MCF 10A (cell line): Measurements from ENCODE around the gene ARHGEF2. TPM values are rescaled to one million over a fixed set of nuclear protein-coding genes. Genes with fewer than 3 reads are reported as not detected.
A peak's percentile ranks its signal among the peaks of the same experiment; 100 is the strongest.
"Not testable (repeated sequence)": the region's sequence is repeated elsewhere in the genome, so short reads cannot be mapped to it uniquely, and the experiment has no call there.

Experiments
- BruUV-seq: library from RNA; stranded (reverse); fragments of 400-500 nt; replicated peaks from 2 replicates; lab custom pipeline; 2021; lab: Mats Ljungman, UMichigan
- CTCF ChIA-PET: fragments of 300-600 bp; sonication (Branson Sonifier 250); formaldehyde crosslinking; extraction: SDS; loops from one replicate; lab custom pipeline; 2021; ENCODE audit warnings: antibody characterized with exemption, inconsistent platforms; lab: Yijun Ruan, JAX
- POLR2A ChIA-PET: fragments of 300-600, 350-650 bp; sonication (Branson Sonifier 250); formaldehyde crosslinking; extraction: SDS; loops from one replicate; lab custom pipeline; 2020; ENCODE audit warnings: antibody characterized with exemption, inconsistent platforms; lab: Yijun Ruan, JAX
- DNase-seq: peaks from one replicate; pipeline ENCODE4 v3.0.0-alpha.2; 2018; ENCODE audit not compliant: unreplicated experiment
- H3K27ac Mint-ChIP-seq: one replicate; pipeline ENCODE4 v1.8.0; 2022; ENCODE audit warnings: mild to moderate bottlenecking, low read depth, mixed read lengths; ENCODE audit not compliant: unreplicated experiment
- H3K27me3 Mint-ChIP-seq: one replicate; pipeline ENCODE4 v1.8.0; 2022; ENCODE audit warnings: mixed read lengths; ENCODE audit not compliant: insufficient read depth, unreplicated experiment
- H3K36me3 Mint-ChIP-seq: one replicate; pipeline ENCODE4 v1.8.0; 2022; ENCODE audit warnings: mild to moderate bottlenecking, moderate library complexity, mixed read lengths; ENCODE audit not compliant: insufficient read depth, unreplicated experiment
- H3K4me1 Mint-ChIP-seq: one replicate; pipeline ENCODE4 v1.8.0; 2022; ENCODE audit warnings: mixed read lengths; ENCODE audit not compliant: insufficient read depth, unreplicated experiment
- H3K4me3 Mint-ChIP-seq: one replicate; pipeline ENCODE4 v1.8.0; 2022; ENCODE audit warnings: mild to moderate bottlenecking, moderate library complexity, mixed read lengths; ENCODE audit not compliant: unreplicated experiment
- H3K9me3 Mint-ChIP-seq: one replicate; pipeline ENCODE4 v1.8.0; 2022; ENCODE audit warnings: mixed read lengths; ENCODE audit not compliant: unreplicated experiment
- intact Hi-C: fragments of 100-400 bp; cut with micrococcal nuclease; formaldehyde crosslinking; loops from 2 replicates; pipeline ENCODE4 v1.14.1; 2022
- total RNA-seq: library from RNA; stranded (reverse); gene quantifications from 2 replicates; pipeline ENCODE4 v1.2.3, GENCODE V29; 2022
- TF ChIP-seq, protein P1 (sequence below): fragments of 200-600 bp; IDR thresholded peaks from one replicate; pipeline ENCODE4 v1.8.0; 2022; ENCODE audit warnings: antibody characterized with exemption, mild to moderate bottlenecking; ENCODE audit not compliant: unreplicated experiment

ARHGEF2 gene
- total RNA-seq, 1 experiment from 2014 or later = 498 TPM

- no TSS peak for BruUV-seq
- no peaks in the 10 kb centered on the region for H3K9me3 Mint-ChIP-seq
- TF ChIP-seq, protein P1, sequence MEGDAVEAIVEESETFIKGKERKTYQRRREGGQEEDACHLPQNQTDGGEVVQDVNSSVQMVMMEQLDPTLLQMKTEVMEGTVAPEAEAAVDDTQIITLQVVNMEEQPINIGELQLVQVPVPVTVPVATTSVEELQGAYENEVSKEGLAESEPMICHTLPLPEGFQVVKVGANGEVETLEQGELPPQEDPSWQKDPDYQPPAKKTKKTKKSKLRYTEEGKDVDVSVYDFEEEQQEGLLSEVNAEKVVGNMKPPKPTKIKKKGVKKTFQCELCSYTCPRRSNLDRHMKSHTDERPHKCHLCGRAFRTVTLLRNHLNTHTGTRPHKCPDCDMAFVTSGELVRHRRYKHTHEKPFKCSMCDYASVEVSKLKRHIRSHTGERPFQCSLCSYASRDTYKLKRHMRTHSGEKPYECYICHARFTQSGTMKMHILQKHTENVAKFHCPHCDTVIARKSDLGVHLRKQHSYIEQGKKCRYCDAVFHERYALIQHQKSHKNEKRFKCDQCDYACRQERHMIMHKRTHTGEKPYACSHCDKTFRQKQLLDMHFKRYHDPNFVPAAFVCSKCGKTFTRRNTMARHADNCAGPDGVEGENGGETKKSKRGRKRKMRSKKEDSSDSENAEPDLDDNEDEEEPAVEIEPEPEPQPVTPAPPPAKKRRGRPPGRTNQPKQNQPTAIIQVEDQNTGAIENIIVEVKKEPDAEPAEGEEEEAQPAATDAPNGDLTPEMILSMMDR = no peak
- ChIA-PET CTCF (interaction anchor here (0.6 to 4.9 kb wide), 10 partner anchors 9 to 292 kb away, joined by 3 to 55 read pairs (median 4); partner anchors contain the start of gene ARHGEF2), POLR2A (interaction anchor here (0.7 to 6.8 kb wide), 33 partner anchors 9 to 963 kb away, joined by 3 to 294 read pairs (median 6); partner anchors contain the start of genes ARHGEF2, GON4L, LAMTOR2 and LMNA)
- H3K36me3 Mint-ChIP-seq = no peaks in the 10 kb centered on the region
- no peak overlapping the region for H3K4me3 Mint-ChIP-seq
- intact Hi-C loops = loop anchor here (1.0 kb wide), 1 partner anchor 50 kb away; no protein-coding TSS in a partner anchor
- DNase-seq = no peak
- no peak overlapping the region for H3K27ac Mint-ChIP-seq
- no peaks in the 10 kb centered on the region for H3K27me3 Mint-ChIP-seq
- H3K4me1 Mint-ChIP-seq = peaks cover 39% of the 10 kb centered on the region
These were observed 44.7 kb downstream of the ARHGEF2 start for GRCh38 chr1:155933591-155934096.

DNA sequence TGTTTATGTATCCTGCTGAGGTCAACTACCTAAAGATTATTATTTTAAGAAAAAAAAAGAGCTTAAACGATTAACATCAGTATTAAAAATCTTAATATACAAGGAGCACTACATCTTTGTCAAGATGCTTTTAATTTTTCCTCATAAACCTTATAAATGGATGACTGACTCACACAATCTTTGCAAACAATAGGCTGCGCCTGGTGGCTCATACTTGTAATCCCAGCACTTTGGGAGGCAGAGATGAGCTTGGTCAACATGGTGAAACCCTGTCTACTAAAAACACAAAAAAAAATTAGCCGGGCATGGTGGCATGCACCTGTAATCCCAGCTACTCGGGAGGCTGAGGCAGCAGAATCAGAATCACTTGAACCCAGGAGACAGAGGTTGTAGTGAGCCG, 45.9 kb downstream of the ARHGEF2 start:
- peak; percentile 50 for DNase-seq
- ChIA-PET POLR2A (interaction anchor here (0.6 to 6.8 kb wide), 24 partner anchors 8 to 659 kb away, joined by 3 to 294 read pairs (median 15); partner anchors contain the start of genes ARHGEF2, CLK2, GON4L and LAMTOR2), CTCF (interaction anchor here (0.6 to 4.9 kb wide), 12 partner anchors 9 to 188 kb away, joined by 3 to 55 read pairs (median 4); partner anchors contain the start of gene ARHGEF2)
- no peaks in the 10 kb centered on the region for H3K27me3 Mint-ChIP-seq
- no peak overlapping the region for H3K4me3 Mint-ChIP-seq
- no peaks in the 10 kb centered on the region for H3K9me3 Mint-ChIP-seq
- intact Hi-C loops = no loop called here
- BruUV-seq = no TSS peak
- no peaks in the 10 kb centered on the region for H3K36me3 Mint-ChIP-seq
- TF ChIP-seq, protein P1 = no peak
- peaks cover 39% of the 10 kb centered on the region for H3K4me1 Mint-ChIP-seq
- H3K27ac Mint-ChIP-seq = no peak overlapping the region

DNA sequence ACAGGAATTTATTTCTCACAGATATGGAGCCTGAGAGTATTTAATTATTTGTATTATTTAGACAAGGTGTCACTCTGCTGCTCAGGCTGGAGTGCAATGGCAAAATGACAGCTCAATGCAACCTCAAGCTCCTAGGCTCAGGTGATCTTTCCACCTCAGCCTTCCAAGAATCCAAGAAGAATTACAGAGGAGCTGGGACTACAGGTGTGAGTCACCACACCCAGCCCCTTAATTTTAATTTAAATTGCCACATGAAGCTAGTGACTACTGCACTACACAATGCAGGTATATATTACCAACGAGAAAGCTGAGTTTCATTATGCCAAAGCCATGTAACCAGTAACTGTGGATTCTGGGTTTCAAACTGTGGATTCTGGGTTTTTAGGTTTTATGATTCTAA, 46.3 kb downstream of the ARHGEF2 start:
- intact Hi-C loops = no loop called here
- peaks cover 39% of the 10 kb centered on the region for H3K4me1 Mint-ChIP-seq
- POLR2A ChIA-PET = interaction anchor here (0.6 to 6.8 kb wide), 23 partner anchors 8 to 659 kb away, joined by 3 to 294 read pairs (median 15); partner anchors contain the start of genes ARHGEF2, CLK2, GON4L and LAMTOR2
- no peak overlapping the region for H3K27ac Mint-ChIP-seq
- BruUV-seq = no TSS peak
- peak; percentile 83 for DNase-seq
- H3K27me3 Mint-ChIP-seq = no peaks in the 10 kb centered on the region
- no peaks in the 10 kb centered on the region for H3K9me3 Mint-ChIP-seq
- no peaks in the 10 kb centered on the region for H3K36me3 Mint-ChIP-seq
- CTCF ChIA-PET = interaction anchor here (0.6 to 4.9 kb wide), 12 partner anchors 8 to 187 kb away, joined by 3 to 55 read pairs (median 4); partner anchors contain the start of gene ARHGEF2
- no peak overlapping the region for H3K4me3 Mint-ChIP-seq
- TF ChIP-seq, protein P1 = no peak

- POLR2A ChIA-PET = interaction anchor here (0.6 to 6.8 kb wide), 30 partner anchors 9 to 915 kb away, joined by 3 to 294 read pairs (median 6); partner anchors contain the start of genes ARHGEF2, CLK2, GON4L and LAMTOR2
- TF ChIP-seq, protein P1 = no peak
- no TSS peak for BruUV-seq
- intact Hi-C loops = no loop called here
- Mint-ChIP-seq H3K36me3 (no peaks in the 10 kb centered on the region), H3K27me3 (no peaks in the 10 kb centered on the region), H3K27ac (no peak overlapping the region), H3K4me3 (no peak overlapping the region), H3K9me3 (no peaks in the 10 kb centered on the region), H3K4me1 (peaks cover 39% of the 10 kb centered on the region)
- peak; percentile 69 for DNase-seq
- CTCF ChIA-PET = interaction anchor here (0.7 to 4.9 kb wide), 14 partner anchors 7 to 600 kb away, joined by 3 to 55 read pairs (median 4); partner anchors contain the start of genes ARHGEF2 and UBQLN4
These were observed 46.9 kb downstream of the ARHGEF2 start for GRCh38 chr1:155931332-155932038.

GRCh38 chr1:155930725-155931124, 47.6 kb downstream of the ARHGEF2 start:
- CTCF ChIA-PET = interaction anchor here (0.7 to 4.9 kb wide), 11 partner anchors 8 to 600 kb away, joined by 3 to 49 read pairs (median 4); partner anchors contain the start of genes ARHGEF2 and UBQLN4
- intact Hi-C loops, H3K36me3 Mint-ChIP-seq, H3K4me3 Mint-ChIP-seq, BruUV-seq, H3K27me3 Mint-ChIP-seq, H3K27ac Mint-ChIP-seq, H3K9me3 Mint-ChIP-seq, DNase-seq: not testable (repeated sequence)
- peaks cover 43% of the 10 kb centered on the region for H3K4me1 Mint-ChIP-seq
- POLR2A ChIA-PET = interaction anchor here (0.6 to 6.8 kb wide), 19 partner anchors 10 to 796 kb away, joined by 3 to 294 read pairs (median 6); partner anchors contain the start of genes ARHGEF2, GON4L, LMNA and RIT1
